Measurements from ENCODE around the gene ALPI.

ALPI gene

DNA sequence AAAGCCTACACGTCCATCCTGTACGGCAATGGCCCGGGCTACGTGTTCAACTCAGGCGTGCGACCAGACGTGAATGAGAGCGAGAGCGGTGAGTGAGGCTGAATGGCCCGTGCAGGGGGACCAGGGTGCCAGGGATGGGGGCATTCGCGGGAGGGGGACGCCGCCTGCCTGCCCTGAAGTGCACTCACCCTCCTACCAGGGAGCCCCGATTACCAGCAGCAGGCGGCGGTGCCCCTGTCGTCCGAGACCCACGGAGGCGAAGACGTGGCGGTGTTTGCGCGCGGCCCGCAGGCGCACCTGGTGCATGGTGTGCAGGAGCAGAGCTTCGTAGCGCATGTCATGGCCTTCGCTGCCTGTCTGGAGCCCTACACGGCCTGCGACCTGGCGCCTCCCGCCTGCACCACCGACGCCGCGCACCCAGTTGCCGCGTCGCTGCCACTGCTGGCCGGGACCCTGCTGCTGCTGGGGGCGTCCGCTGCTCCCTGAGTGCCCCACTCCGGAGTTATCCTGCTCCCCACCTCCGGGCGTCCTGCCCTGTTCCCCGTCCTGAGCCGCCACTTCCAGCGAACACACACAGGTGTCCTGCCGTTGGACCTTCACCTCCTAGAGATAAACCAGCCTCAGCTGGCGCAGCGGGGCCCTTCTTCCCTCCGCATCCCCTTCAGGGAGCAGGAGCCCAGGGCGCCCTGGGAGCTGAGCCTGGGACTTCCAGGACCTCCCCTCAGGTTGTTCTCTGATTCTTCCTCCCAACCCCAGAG is 2.9 kb downstream of the ALPI start:
- H3K4me3 Mint-ChIP-seq: no peak overlapping the region
- no peak overlapping the region for H3K27ac Mint-ChIP-seq
- peaks cover 4% of the 10 kb centered on the region for H3K27me3 Mint-ChIP-seq
- H3K36me3 Mint-ChIP-seq (ENCODE audit: low read depth): no peaks in the 10 kb centered on the region
- DNase-seq (no peak), ATAC-seq (no peak)
- H3K4me1 Mint-ChIP-seq: no peaks in the 10 kb centered on the region
- H3K9me3 Mint-ChIP-seq: no peaks in the 10 kb centered on the region

DNA sequence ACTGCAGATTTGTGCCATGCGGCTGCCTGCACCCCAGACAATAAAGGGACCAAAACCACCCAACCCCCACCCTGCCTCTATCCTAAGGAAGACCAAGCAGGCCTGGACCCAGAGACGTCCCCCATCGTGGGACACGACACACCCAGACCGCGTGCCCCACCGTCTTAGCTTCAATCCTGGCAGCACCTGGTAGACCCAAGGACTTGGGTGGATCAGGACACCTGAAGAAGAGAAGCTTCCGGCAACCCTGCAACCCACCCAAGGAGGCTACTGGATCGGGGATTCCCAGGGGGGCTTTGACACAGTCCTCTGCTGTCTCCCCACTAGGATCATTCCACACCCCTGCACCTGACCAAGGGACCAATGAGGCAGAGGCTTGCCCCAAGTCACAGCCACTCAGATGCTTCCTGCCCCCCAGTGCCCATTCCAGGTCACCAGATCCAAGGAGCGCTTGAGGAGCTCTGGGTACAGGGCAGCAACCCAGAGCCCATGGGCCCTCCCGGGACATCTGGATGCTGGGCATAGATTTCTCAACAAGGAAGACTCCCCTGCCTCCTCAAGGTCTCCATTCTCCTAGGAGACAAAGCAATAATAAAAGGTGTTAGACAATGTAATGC is 3.6 kb downstream of the ALPI start:
- H3K27ac Mint-ChIP-seq: no peak overlapping the region
- no peak for ATAC-seq
- H3K36me3 Mint-ChIP-seq (ENCODE audit: low read depth): no peaks in the 10 kb centered on the region
- H3K4me3 Mint-ChIP-seq: no peak overlapping the region
- no peak for DNase-seq
- no peaks in the 10 kb centered on the region for H3K4me1 Mint-ChIP-seq
- H3K9me3 Mint-ChIP-seq: no peaks in the 10 kb centered on the region
- H3K27me3 Mint-ChIP-seq: peaks cover 4% of the 10 kb centered on the region

DNA sequence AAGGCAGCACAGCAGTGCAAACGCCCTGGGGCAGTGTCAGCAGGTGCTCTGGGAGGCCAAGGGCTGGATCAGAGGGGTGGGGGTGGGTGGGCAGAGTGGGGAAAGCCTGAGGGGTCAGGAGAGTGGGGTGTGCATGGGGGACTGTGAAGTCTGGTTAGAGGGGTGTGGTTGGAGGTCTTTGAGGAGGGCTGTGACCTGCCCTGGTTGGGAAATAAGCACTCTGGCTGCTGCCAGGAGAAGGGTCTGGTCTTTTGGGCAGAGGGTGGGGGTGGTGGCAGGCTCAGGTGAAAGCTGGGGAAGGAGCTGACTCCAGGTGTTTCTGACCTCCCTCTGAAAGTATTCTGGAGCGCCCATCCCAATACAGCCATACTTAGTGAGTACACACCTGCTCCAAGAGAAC is 4.2 kb downstream of the ALPI start:
- H3K4me3 Mint-ChIP-seq: no peak overlapping the region
- DNase-seq: no peak
- no peaks in the 10 kb centered on the region for H3K36me3 Mint-ChIP-seq (ENCODE audit: low read depth)
- H3K27ac Mint-ChIP-seq: no peak overlapping the region
- no peaks in the 10 kb centered on the region for H3K9me3 Mint-ChIP-seq
- no peaks in the 10 kb centered on the region for H3K4me1 Mint-ChIP-seq
- no peak for ATAC-seq
- H3K27me3 Mint-ChIP-seq: peaks cover 4% of the 10 kb centered on the region

DNA sequence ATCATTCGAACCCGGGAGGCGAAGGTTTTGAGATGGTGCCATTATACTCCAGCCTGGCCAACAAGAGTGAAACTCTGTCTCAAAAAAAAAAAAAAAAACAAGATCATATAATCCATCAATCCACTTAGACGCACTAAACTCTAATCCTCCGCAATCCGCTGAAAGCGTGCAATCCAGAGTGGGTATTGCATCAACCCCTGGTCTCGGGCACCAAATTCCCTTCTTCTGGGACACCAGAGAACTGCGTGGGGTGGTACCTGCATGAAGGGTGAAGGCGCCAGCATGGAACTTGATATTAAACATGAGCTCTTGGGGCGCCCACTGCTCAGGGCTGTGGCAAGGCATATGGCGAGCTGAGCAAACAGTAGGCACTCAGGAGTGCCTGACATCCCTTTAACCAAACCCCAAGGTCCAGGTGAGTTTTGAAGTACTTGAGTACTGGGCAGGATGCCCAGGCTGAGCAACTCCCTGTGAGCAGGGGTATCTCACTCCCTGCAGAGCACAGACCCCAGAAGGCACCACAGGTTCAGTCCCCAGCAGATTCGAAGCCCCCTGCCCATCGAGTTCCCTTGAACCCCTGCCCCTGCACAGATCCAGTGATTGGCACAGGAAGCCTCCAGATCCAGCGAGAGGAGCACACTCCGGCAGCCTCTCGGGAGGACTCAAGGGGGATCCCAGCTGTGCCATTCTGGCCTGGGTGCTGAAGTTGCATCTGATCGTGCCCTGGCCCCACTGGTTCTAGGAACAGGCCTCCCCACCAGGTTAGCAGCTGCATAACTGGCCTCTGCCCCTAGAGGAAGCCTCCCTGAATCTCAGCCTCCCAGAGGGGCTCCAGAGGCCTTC is 8.0 kb downstream of the ALPI start:
- no peak overlapping the region for H3K4me3 Mint-ChIP-seq
- H3K27ac Mint-ChIP-seq: no peak overlapping the region
- H3K36me3 Mint-ChIP-seq (ENCODE audit: low read depth): no peaks in the 10 kb centered on the region
- DNase-seq: no peak
- H3K4me1 Mint-ChIP-seq: no peaks in the 10 kb centered on the region
- ATAC-seq: no peak
- no peaks in the 10 kb centered on the region for H3K9me3 Mint-ChIP-seq
- no peaks in the 10 kb centered on the region for H3K27me3 Mint-ChIP-seq

DNA sequence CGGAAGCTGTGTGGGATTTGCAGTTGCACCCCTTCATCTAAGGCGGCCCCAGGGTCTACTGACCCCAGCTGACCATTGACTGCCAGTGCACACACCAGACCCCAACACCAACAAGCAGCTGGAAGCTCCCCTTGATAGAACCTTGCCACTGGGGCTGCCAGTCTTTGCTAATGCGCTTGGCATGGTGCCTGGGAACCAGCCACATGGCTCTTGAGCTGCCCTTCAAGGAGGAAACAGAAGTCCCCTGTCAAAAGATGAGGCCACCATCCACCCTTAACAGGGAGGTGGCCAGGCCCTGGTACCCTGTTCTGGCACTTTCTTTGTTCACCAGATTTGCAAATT is 8.6 kb downstream of the ALPI start:
- Mint-ChIP-seq H3K4me3 (no peak overlapping the region), H3K4me1 (no peaks in the 10 kb centered on the region), H3K27ac (no peak overlapping the region), H3K36me3 (ENCODE audit: low read depth) (no peaks in the 10 kb centered on the region), H3K27me3 (no peaks in the 10 kb centered on the region), H3K9me3 (no peaks in the 10 kb centered on the region)
- ATAC-seq: no peak
- DNase-seq: no peak

DNA sequence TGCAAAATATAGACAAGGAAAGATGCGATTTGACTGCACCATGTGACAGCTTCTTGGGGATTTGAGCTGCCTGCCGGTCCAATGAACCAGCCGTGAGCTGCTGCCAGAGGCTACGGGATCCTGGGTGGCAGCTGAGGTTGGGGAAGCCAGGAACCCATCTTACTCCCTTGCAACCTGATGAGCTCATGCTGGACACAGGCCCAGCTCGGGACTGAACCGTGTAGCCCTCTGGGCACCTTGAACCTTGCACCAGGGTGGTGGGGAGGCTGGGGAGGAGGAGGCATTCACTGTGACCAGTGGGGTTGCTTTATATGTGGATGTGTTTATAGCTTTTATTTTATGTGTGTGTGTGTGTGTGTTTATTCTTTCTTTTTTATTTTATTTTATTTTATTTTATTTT is 9.1 kb downstream of the ALPI start:
- no peaks in the 10 kb centered on the region for H3K9me3 Mint-ChIP-seq
- ATAC-seq (no peak), DNase-seq (no peak)
- H3K27ac Mint-ChIP-seq: no peak overlapping the region
- H3K4me1 Mint-ChIP-seq: no peaks in the 10 kb centered on the region
- H3K36me3 Mint-ChIP-seq (ENCODE audit: low read depth): no peaks in the 10 kb centered on the region
- no peaks in the 10 kb centered on the region for H3K27me3 Mint-ChIP-seq
- no peak overlapping the region for H3K4me3 Mint-ChIP-seq

DNA sequence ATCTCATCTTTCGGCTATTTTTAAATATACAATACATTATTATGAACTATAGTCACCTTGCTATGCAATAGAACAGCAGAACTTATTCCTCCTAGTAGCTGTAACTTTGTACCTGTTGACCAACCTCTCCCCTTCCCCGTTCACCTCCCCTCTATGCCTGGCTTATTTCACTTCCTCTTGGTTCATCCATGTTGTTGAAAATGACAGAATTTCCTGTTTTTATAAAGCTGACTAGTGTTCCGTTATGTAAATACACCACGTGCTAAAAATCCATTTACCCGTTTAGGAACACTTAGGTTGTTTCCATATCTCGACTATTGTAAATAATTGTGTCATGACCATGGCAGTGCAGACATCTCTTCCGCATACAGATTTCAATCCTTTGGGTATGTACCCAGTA is 10.3 kb downstream of the ALPI start:
- no peak overlapping the region for H3K27ac Mint-ChIP-seq
- DNase-seq: no peak
- no peaks in the 10 kb centered on the region for H3K9me3 Mint-ChIP-seq
- no peak for ATAC-seq
- H3K4me1 Mint-ChIP-seq: no peaks in the 10 kb centered on the region
- H3K4me3 Mint-ChIP-seq: no peak overlapping the region
- H3K27me3 Mint-ChIP-seq: peaks cover 6% of the 10 kb centered on the region
- no peaks in the 10 kb centered on the region for H3K36me3 Mint-ChIP-seq (ENCODE audit: low read depth)

DNA sequence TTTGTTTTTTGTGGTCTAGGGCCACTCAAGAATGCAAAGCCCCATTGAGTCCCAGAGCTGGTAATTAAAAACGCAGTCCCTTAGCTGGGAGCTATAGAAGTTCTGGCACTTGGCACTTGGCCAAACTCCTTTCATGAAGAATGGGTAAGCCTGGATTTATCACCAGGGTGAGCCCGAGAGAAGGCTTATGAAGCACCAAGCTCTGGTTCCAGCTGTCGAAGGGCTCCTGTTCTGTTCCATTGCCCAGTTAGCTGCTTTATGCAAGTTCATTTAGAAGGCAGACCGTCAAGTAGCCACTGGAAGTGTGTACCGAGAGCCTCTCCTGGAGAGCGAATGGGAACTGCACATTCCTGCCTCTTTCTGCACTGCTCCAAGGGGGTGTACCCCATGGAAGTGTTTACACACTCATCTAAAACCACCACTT is 17.5 kb downstream of the ALPI start:
- no peak for ATAC-seq
- peaks cover 13% of the 10 kb centered on the region for H3K9me3 Mint-ChIP-seq
- peaks cover 21% of the 10 kb centered on the region for H3K27me3 Mint-ChIP-seq
- no peak overlapping the region for H3K27ac Mint-ChIP-seq
- H3K36me3 Mint-ChIP-seq (ENCODE audit: low read depth): no peaks in the 10 kb centered on the region
- no peak overlapping the region for H3K4me3 Mint-ChIP-seq
- no peaks in the 10 kb centered on the region for H3K4me1 Mint-ChIP-seq
- DNase-seq: no peak

DNA sequence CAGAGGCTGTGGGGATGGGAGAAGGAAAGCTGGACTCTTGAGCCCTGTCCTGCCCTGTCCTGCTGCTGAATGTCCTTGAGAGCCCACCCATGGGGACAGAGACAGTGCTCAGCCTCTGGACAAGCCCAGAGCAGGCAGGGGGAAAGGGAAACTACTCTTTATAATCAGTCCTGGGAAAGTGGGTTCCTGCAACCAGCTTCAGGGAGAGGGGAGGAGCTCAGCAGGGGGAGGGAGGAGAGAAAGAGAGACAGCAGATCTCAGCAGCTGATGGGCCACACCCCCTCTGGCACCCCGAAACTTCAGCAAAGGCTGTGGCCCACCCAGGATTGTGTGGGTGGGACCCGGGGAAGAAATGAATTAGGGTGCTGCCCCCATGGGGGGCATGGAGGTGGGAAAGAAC is 20.1 kb downstream of the ALPI start:
- no peak for DNase-seq
- H3K4me1 Mint-ChIP-seq: no peaks in the 10 kb centered on the region
- H3K9me3 Mint-ChIP-seq: peaks cover 13% of the 10 kb centered on the region
- no peaks in the 10 kb centered on the region for H3K36me3 Mint-ChIP-seq (ENCODE audit: low read depth)
- ATAC-seq: no peak
- peaks cover 15% of the 10 kb centered on the region for H3K27me3 Mint-ChIP-seq
- H3K27ac Mint-ChIP-seq: no peak overlapping the region
- H3K4me3 Mint-ChIP-seq: no peak overlapping the region

DNA sequence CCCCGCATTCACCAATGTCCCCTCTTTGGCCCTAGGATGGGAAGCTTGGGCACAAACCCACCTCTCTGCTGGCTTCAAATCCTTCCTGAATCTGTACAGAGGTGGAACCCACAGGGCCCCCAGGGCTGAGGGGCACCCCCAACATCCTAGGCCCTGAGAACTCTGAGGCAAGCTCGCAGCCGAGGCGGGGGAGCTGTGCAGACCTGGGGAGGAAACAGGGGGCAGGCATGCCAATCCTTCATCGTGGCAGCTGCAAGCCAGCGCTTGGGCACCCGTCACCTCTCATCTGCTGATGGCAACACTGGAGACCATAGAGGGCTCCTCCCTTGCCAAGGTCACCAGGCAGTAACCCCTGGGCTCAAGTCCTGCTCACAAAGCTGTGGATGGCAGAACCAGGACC is 20.8 kb downstream of the ALPI start:
- ATAC-seq: no peak
- Mint-ChIP-seq H3K36me3 (ENCODE audit: low read depth) (no peaks in the 10 kb centered on the region), H3K4me1 (no peaks in the 10 kb centered on the region), H3K27ac (no peak overlapping the region), H3K4me3 (no peak overlapping the region), H3K9me3 (peaks cover 7% of the 10 kb centered on the region), H3K27me3 (peaks cover 10% of the 10 kb centered on the region)
- no peak for DNase-seq

DNA sequence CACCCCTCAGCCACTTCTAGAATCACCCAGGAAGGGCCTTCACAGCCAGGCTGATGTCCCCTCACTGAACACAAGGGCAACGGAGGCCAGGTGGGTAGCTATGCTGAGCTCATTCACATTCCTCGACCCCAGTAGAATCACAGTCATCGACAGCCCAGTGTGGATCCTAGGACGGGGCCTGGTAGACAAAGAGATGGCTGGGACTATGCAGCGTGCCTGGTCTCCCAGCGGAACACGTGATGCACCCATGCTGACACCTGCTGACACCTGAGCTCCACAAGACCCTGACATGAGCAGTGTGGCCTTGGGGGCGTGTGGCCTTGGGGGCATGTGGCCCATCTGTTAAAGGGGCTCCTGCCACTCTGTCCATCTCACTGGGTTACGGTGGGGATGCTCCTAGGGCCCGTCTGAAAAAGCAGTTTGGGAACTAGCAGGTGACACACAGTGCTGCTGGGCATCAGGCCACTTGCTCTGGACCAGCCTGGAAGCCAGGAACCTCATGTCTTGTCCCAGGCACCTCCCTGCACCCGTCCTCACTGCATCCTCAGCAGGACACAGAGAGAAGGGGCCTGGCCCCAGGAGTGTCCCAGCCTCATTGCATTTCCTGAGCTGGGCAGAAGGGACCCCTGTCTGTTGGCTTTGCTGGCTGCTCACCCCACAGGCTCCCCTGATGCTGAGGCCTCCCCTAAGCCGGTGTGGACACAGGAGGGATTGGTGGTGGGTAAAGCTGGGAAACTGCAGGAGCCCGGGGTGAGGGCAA is 22.0 kb downstream of the ALPI start:
- Mint-ChIP-seq H3K9me3 (peaks cover 1% of the 10 kb centered on the region), H3K27ac (no peak overlapping the region), H3K36me3 (ENCODE audit: low read depth) (no peaks in the 10 kb centered on the region), H3K4me1 (no peaks in the 10 kb centered on the region), H3K4me3 (no peak overlapping the region), H3K27me3 (peaks cover 5% of the 10 kb centered on the region)
- no peak for ATAC-seq
- DNase-seq: no peak

DNA sequence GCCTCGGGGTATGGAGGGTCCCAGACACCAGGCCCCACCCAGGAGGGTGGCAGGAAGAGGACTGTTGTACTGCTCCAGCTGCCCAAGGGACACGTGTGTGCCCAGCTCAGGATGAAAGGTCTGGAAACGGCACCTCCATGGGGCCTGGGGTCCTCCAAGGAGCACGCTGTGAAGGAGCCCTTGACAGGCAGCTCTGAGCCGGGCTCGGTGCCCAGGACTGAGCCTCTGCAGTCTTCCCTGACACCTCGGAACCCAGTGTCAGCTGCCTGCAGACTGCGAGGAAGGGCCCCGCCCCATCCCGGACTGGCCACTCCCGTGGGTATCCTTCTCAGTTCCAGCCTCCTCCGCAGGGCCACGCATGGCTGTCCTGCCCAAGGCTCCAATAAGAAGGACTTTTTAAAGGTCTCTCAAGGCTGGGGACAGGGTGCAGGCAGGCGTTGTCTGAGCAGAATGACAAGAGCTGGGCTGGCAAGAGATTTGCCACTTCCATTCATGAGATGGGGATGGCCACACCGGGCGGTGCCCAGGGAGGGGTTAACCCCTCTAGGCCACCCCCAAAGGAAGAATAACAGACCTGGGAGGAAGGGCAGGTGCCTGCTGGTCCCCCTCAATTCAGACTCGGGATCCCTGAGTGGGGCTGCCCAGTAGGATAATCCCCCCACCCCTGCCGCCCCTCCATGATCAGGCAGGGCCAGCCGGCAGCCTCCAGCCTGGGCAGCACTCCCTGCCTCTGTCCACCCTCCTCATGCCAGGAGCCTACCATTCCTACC is 22.8 kb downstream of the ALPI start:
- Mint-ChIP-seq H3K4me1 (no peaks in the 10 kb centered on the region), H3K9me3 (no peaks in the 10 kb centered on the region), H3K27me3 (peaks cover 4% of the 10 kb centered on the region), H3K36me3 (ENCODE audit: low read depth) (no peaks in the 10 kb centered on the region), H3K27ac (no peak overlapping the region), H3K4me3 (no peak overlapping the region)
- DNase-seq: no peak
- no peak for ATAC-seq

DNA sequence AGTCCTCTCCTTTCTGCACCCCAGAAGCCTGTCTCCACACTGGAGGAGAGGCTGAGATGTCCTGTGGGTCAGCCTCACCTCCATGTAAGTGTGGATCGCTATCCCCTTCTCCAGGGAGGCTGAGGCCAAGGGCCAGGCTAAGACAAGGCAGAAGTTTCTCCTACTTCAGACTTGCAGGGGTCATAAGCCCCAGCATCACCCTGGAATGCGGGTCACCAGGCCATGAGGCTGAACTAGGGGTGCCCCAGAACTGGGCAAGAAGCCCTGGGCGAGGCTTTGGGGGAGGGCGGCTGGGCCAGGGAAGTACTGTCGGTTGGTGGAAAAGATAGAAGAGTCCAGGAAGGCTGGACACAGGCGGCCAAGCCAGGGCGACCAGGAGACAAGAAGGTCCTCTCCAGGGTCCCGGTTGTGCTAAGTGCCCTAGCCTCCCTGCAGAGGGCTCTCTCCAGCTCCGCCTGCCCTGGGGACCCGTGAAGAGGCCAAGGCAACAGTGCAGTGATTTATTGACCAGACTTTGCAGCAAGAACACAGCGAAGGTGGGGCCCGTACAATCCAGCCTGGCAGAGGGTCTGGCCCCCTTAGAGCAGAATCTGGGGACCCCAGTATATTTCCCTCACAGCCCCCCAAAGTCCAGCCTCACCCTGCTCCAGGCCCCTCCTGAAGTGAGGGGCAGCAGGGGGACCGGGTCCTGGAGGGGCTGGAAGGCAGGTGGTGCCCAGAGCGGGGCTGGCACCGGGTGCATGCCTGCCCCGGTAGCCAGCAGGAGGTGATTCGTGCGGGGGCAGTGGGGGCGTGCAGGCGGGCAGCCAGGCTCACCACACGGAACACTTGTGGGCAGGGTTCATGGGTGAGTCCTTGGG is 23.6 kb downstream of the ALPI start:
- no peak overlapping the region for H3K4me3 Mint-ChIP-seq
- H3K36me3 Mint-ChIP-seq (ENCODE audit: low read depth): no peaks in the 10 kb centered on the region
- H3K27ac Mint-ChIP-seq: no peak overlapping the region
- peaks cover 9% of the 10 kb centered on the region for H3K27me3 Mint-ChIP-seq
- no peaks in the 10 kb centered on the region for H3K9me3 Mint-ChIP-seq
- DNase-seq (no peak), ATAC-seq (no peak)
- no peaks in the 10 kb centered on the region for H3K4me1 Mint-ChIP-seq
